Fibroblast of skin of right quadriceps (primary cell): ENCODE results near the gene CIART.
"Not testable (repeated sequence)": the region's sequence is repeated elsewhere in the genome, so short reads cannot be mapped to it uniquely, and the experiment has no call there.

ENCODE experiments used
- DNase-seq: peaks from one replicate; pipeline ENCODE4 v3.0.0-alpha.2; 2013

Gene CIART

DNA sequence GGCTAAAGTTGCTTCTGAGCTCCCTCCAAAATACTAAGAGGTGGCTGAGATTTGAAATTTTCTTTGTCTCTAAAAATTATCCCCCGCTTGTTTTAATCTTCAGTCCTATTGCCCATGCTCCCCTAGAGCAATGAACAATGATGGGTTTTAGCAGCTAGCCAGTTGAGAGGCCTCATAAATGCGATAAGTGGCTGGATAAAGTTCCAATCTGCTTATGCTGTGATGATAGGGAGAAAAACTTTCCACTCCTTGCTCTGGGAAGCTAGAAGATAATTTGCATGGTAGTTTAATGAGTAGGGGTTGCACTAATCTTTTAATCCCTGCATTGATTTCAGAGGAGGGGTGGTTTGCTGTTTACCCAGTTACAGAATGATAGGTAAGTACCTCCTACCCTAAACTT lies 29.4 kb downstream of the CIART start:
- no peak for DNase-seq

DNA sequence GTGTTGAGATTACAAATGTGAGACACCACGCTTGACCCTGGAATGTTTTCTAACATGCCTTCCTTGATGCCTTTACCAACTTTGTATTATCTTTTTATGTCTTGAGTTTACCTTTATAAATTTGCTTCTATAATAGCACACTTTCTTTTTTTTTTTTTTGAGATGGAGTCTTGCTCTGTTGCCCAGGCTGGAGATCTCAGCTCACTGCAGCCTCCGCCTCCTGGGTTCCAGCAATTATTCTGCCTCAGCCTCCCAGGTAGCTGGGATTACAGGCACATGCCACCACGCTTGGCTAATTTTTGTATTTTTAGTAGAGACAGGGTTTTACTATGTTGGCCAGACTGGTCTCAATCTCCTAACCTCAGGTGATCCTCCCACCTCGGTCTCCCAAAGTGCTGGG lies 32.3 kb downstream of the CIART start:
- not testable (repeated sequence) for DNase-seq

DNA sequence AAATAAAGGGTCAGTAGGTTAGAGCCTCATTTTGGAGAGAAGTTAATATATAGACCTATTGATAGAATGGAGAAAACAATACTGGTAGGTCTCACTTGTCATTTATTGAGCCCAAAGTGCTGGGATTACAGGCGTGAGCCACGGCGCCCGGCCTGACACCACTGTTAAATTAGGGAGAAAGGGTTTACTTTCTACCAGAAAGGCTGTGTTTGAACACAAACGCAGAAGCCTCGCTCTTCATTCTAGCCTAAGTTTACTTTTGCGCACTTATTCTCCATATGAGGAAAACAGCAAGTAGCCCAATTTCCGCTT lies 38.3 kb downstream of the CIART start:
- no peak for DNase-seq

DNA sequence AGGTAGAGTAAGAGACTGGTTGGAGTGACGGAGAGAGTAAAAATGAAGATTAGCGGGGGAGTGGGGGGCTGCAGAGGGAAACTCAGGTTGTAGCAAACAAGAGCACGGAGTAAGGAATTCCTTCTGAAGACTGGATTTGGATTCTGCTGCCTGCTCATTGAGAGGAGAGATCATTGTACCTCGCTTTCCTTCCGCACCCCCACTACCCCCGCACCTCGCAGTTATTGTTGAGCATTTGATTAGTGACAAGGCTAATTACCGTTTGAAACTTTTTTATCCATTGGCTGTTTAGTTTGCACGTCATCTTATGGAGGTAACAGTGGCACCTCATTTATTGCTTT lies 39.4 kb downstream of the CIART start:
- DNase-seq = no peak

DNA sequence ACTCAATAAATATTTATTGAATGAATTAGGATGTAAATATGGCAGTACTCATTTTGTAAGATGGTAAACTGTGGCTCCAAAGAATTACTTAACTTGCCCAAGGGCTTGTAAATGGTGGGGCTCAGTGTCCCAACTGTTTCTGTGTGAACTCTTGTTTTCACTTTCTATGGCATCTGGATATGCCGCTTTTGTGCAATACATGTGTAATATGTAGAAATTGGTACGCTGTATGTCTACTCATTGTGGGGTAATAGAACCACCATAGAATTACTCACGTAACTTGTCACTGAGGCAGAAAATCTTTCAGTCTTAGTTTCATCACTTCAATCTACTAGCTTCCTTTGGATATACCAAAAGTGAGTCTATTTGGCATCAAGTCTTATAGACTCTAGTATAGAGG lies 40.0 kb downstream of the CIART start:
- peak; percentile 5 for DNase-seq

DNA sequence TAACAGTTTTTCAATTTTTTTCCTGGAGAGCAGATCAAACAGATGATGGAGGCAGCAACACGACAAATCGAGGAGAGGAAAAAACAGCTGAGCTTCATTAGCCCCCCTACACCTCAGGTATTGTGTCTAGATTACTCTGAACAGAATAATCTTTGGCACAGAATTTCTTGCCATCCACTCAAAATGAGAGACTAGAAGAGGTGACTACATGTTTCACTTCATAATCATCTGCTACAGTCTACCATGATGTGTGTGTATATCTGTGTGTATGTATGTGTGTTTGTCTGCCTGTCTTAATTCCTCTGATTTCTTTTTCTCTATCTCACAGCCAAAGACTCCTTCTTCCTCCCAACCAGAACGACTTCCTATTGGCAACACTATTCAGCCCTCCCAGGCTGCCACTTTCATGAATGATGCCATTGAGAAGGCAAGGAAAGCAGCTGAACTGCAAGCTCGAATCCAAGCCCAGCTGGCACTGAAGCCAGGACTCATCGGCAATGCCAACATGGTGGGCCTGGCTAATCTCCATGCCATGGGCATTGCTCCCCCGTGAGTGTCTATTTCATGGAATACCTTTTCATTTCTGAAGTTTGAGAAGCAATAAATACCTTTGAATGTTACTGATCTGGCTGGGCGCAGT lies 50.4 kb downstream of the CIART start:
- no peak for DNase-seq
